HCT116 (cell line): ENCODE results near the gene HLA-DPB1. TPM values are rescaled to one million over a fixed set of nuclear protein-coding genes. Genes with fewer than 3 reads are reported as not detected.
"Not testable (repeated sequence)": the region's sequence is repeated elsewhere in the genome, so short reads cannot be mapped to it uniquely, and the experiment has no call there.

Source experiments
- ATAC-seq: fragments of 200-7000 bp; cut with Tn5 transposase; 2 replicates; pipeline ENCODE4 v1.9.1; 2020; ENCODE audit warnings: mild to moderate bottlenecking, moderate library complexity
- BruUV-seq: library from RNA; stranded (reverse); fragments of 400-500 nt; replicated peaks from 2 replicates; lab custom pipeline; 2021; lab: Mats Ljungman, UMichigan
- CTCF ChIA-PET: fragments of 300-600 bp; sonication (Branson Sonifier 250); formaldehyde crosslinking; loops from one replicate; lab custom pipeline; 2021; ENCODE audit warnings: antibody characterized with exemption; lab: Charles Lee
- POLR2A ChIA-PET: fragments of 300-600, 350-600 bp; sonication (Branson Sonifier 250); formaldehyde crosslinking; loops from one replicate; lab custom pipeline; 2021; ENCODE audit warnings: antibody characterized with exemption; lab: Charles Lee
- RAD21 ChIA-PET, 2 experiments: fragments of 300-600 bp; sonication (Branson Sonifier 250); formaldehyde crosslinking; loops; one replicate each; lab custom pipeline; 2023; ENCODE audit warnings: low total read pairs in 2 of 2; ENCODE audit not compliant: uncharacterized antibody in 2 of 2, unreplicated experiment in 2 of 2, low non-redundant PET in 1 of 2; lab: Charles Lee
- DNase-seq: peaks from one replicate; pipeline ENCODE4 v3.0.0-alpha.2; 2010; ENCODE audit warnings: low read depth, low spot score
- H2AFZ ChIP-seq: fragments of 200-600 bp; shearing (Covaris generic), sonication (generic); 2 replicates; pipeline ENCODE4 v1.6.1; 2017; ENCODE audit warnings: low read depth, mixed run types, mixed read lengths, antibody characterized with exemption, low read length; ENCODE audit not compliant: poor library complexity, severe bottlenecking
- H3K27ac ChIP-seq: 2 replicates; pipeline ENCODE4 v1.5.1; 2012; ENCODE audit warnings: low read depth, low read length
- H3K27me3 ChIP-seq: fragments of 200-600 bp; sonication (generic); 2 replicates; pipeline ENCODE4 v1.6.1; 2016; ENCODE audit warnings: mixed run types, low read length, mixed read lengths; ENCODE audit not compliant: insufficient read depth
- H3K36me3 ChIP-seq, 2 experiments: fragments of 200-500 bp in 1 of 2; fragments of 200-600 bp in 1 of 2; sonication (Bioruptor generic) in 1 of 2; sonication (generic) in 1 of 2; 2 replicates each; pipeline versions ENCODE4 v1.5.1 to v1.6.1; 2014 to 2016; ENCODE audit warnings: low read length in 2 of 2, inconsistent platforms in 1 of 2, mixed read lengths in 1 of 2, mixed run types in 1 of 2; ENCODE audit not compliant: insufficient read depth in 2 of 2, control insufficient read depth in 1 of 2
- H3K4me1 ChIP-seq, 2 experiments: fragments of 200-600 bp in 1 of 2; sonication (generic) in 1 of 2; 2 replicates each; pipeline versions ENCODE4 v1.5.1 to v1.6.1; 2012 to 2017; ENCODE audit warnings: low read length in 2 of 2, inconsistent platforms in 1 of 2, mild to moderate bottlenecking in 1 of 2, mixed read lengths in 1 of 2, mixed run types in 1 of 2, moderate library complexity in 1 of 2; ENCODE audit not compliant: insufficient read depth in 2 of 2, control insufficient read depth in 1 of 2
- H3K4me2 ChIP-seq: fragments of 200-600 bp; sonication (generic); 2 replicates; pipeline ENCODE4 v1.6.1; 2017; ENCODE audit warnings: mixed run types, low read length, mixed read lengths
- H3K4me3 ChIP-seq, 2 experiments: fragments of 200-600 bp in 1 of 2; sonication (generic) in 1 of 2; replicated peaks in 1 of 2; 2 replicates each; pipeline ENCODE4 v1.5.1; 2011 to 2016; ENCODE audit warnings: low read length in 2 of 2, control low read depth in 1 of 2, low read depth in 1 of 2, mild to moderate bottlenecking in 1 of 2, mixed read lengths in 1 of 2, mixed run types in 1 of 2
- H3K79me2 ChIP-seq: fragments of 200-600 bp; sonication (generic); 2 replicates; pipeline ENCODE4 v1.6.1; 2017; ENCODE audit warnings: mild to moderate bottlenecking, mixed run types, low read length, moderate library complexity, mixed read lengths; ENCODE audit not compliant: insufficient read depth
- H3K9ac ChIP-seq: fragments of 200-600 bp; sonication (generic); 2 replicates; pipeline ENCODE4 v1.6.1; 2016; ENCODE audit warnings: low read length, mixed read lengths
- H3K9me2 ChIP-seq: fragments of 200-600 bp; sonication (generic), shearing (Covaris generic); 2 replicates; pipeline ENCODE4 v1.6.1; 2017; ENCODE audit warnings: mixed run types, mild to moderate bottlenecking, moderate library complexity; ENCODE audit not compliant: insufficient read depth
- H3K9me3 ChIP-seq, 2 experiments: fragments of 200-500 bp in 1 of 2; fragments of 200-600 bp in 1 of 2; sonication (Bioruptor generic) in 1 of 2; sonication (generic) in 1 of 2; 2 replicates each; pipeline ENCODE4 v1.6.1; 2014 to 2017; ENCODE audit warnings: low read length in 2 of 2, mixed read lengths in 2 of 2, inconsistent platforms in 1 of 2, low read depth in 1 of 2, mild to moderate bottlenecking in 1 of 2, mixed run types in 1 of 2, moderate library complexity in 1 of 2; ENCODE audit not compliant: control insufficient read depth in 1 of 2, insufficient read depth in 1 of 2
- H4K20me1 ChIP-seq: fragments of 200-600 bp; sonication (generic), shearing (Covaris generic); 2 replicates; pipeline ENCODE4 v1.6.1; 2017; ENCODE audit warnings: mixed run types, mild to moderate bottlenecking, moderate library complexity; ENCODE audit not compliant: insufficient read depth
- ATF3 ChIP-seq: IDR thresholded peaks from 2 replicates; pipeline ENCODE4 v1.6.1; 2012
- CBX3 ChIP-seq: IDR thresholded peaks from 2 replicates; pipeline ENCODE4 v1.6.1; 2012; ENCODE audit warnings: low read depth
- EZH2 ChIP-seq: fragments of 200-600 bp; sonication (generic); IDR thresholded peaks from 2 replicates; pipeline ENCODE4 v1.6.1; 2017; ENCODE audit warnings: antibody characterized with exemption, mixed run types
- EZH2phosphoT487 ChIP-seq: fragments of 200-600 bp; IDR thresholded peaks from 2 replicates; pipeline ENCODE4 v1.6.1; 2018; ENCODE audit warnings: antibody characterized with exemption, borderline replicate concordance
- JUND ChIP-seq: IDR thresholded peaks from 2 replicates; pipeline ENCODE4 v1.6.1; 2012
- POLR2AphosphoS5 ChIP-seq: IDR thresholded peaks from 2 replicates; pipeline ENCODE4 v1.6.1; 2011; ENCODE audit warnings: mild to moderate bottlenecking, low read depth, low read length, moderate library complexity
- SIN3A ChIP-seq: IDR thresholded peaks from 2 replicates; pipeline ENCODE4 v1.6.1; 2012; ENCODE audit warnings: low read depth
- TCF7L2 ChIP-seq: IDR thresholded peaks from 2 replicates; pipeline ENCODE4 v1.7.0; 2011; ENCODE audit warnings: borderline replicate concordance, inconsistent platforms; ENCODE audit not compliant: insufficient read depth, insufficient read length; ENCODE audit errors: extremely low read depth
- ZBTB33 ChIP-seq: IDR thresholded peaks from 2 replicates; pipeline ENCODE4 v1.6.1; 2011; ENCODE audit warnings: mild to moderate bottlenecking, low read length, moderate library complexity; ENCODE audit not compliant: insufficient replicate concordance; ENCODE audit errors: extremely low read depth
- ZFX ChIP-seq: fragments of 450-650 bp; IDR thresholded peaks from 2 replicates; pipeline ENCODE4 v1.6.1; 2017
- intact Hi-C: fragments of 100-400 bp; cut with micrococcal nuclease; formaldehyde crosslinking; loops from 2 replicates; pipeline ENCODE4 v1.10.0; 2022
- total RNA-seq: library from RNA; stranded (reverse); gene quantifications from one replicate; pipeline ENCODE4 v1.2.1, GENCODE V29; 2021; ENCODE audit not compliant: unreplicated experiment

HLA-DPB1 gene
- total RNA-seq, 1 experiment from 2014 or later, result 1.5 TPM

GRCh38 chr6:33101121-33101737 is 25.4 kb downstream of the HLA-DPB1 start:
- POLR2A ChIA-PET, H2AFZ ChIP-seq, H3K79me2 ChIP-seq, H3K4me3 ChIP-seq, H3K27ac ChIP-seq, H3K36me3 ChIP-seq, RAD21 ChIA-PET, H3K27me3 ChIP-seq, DNase-seq, H3K9me2 ChIP-seq, H3K9ac ChIP-seq, intact Hi-C loops, ATAC-seq, H3K4me1 ChIP-seq, CTCF ChIA-PET, H3K9me3 ChIP-seq, H4K20me1 ChIP-seq, BruUV-seq, H3K4me2 ChIP-seq: not testable (repeated sequence)
- TF ChIP-seq CBX3, result peak; percentile 86

- Histone ChIP-seq H3K4me1 (no peaks in the 10 kb centered on the region), H2AFZ (no peak overlapping the region), H3K4me3 (no peak overlapping the region), H3K27ac (no peak overlapping the region), H3K4me2 (no peak overlapping the region), H3K79me2 (no peaks in the 10 kb centered on the region), H3K9me3 (no peaks in the 10 kb centered on the region; a peak in 2 of 4 replicates), H3K27me3 (peaks cover 7% of the 10 kb centered on the region; the same call in 1 of the 2 replicates), H3K9ac (no peak overlapping the region), H3K9me2 (no peaks in the 10 kb centered on the region), H3K36me3 (no peaks in the 10 kb centered on the region), H4K20me1 (no peaks in the 10 kb centered on the region)
- CTCF ChIA-PET, result no interaction called here
- DNase-seq, result no peak
- no TSS peak for BruUV-seq
- intact Hi-C loops, result no loop called here
- POLR2A ChIA-PET, result no interaction called here
- ATAC-seq, result no peak
- no peak for TF ChIP-seq EZH2
- no peak for TF ChIP-seq TCF7L2
- no peak for TF ChIP-seq POLR2AphosphoS5
- TF ChIP-seq JUND, result no peak
- no peak for TF ChIP-seq EZH2phosphoT487
- no peak for TF ChIP-seq ATF3
- no peak for TF ChIP-seq ZFX
- TF ChIP-seq SIN3A, result no peak
- TF ChIP-seq ZBTB33, result no peak
- RAD21 ChIA-PET, result no interaction called here
Measured at GRCh38 chr6:33103776-33104175, 28.0 kb downstream of the HLA-DPB1 start.
